PC-9 (cell line): ENCODE results near the gene TREX2.

ENCODE experiments used
- EZH2 ChIP-seq: fragments of 200-600 bp; sonication (generic); IDR thresholded peaks from 2 replicates; pipeline ENCODE4 v1.8.0; 2017; ENCODE audit warnings: antibody characterized with exemption, low read depth
- TF ChIP-seq, protein P1 (sequence below): fragments of 200-600 bp; sonication (generic); conservative IDR thresholded peaks from 2 replicates; pipeline ENCODE4 v1.6.1; 2017; ENCODE audit warnings: mixed run types, antibody characterized with exemption, mild to moderate bottlenecking, moderate library complexity

DNA sequence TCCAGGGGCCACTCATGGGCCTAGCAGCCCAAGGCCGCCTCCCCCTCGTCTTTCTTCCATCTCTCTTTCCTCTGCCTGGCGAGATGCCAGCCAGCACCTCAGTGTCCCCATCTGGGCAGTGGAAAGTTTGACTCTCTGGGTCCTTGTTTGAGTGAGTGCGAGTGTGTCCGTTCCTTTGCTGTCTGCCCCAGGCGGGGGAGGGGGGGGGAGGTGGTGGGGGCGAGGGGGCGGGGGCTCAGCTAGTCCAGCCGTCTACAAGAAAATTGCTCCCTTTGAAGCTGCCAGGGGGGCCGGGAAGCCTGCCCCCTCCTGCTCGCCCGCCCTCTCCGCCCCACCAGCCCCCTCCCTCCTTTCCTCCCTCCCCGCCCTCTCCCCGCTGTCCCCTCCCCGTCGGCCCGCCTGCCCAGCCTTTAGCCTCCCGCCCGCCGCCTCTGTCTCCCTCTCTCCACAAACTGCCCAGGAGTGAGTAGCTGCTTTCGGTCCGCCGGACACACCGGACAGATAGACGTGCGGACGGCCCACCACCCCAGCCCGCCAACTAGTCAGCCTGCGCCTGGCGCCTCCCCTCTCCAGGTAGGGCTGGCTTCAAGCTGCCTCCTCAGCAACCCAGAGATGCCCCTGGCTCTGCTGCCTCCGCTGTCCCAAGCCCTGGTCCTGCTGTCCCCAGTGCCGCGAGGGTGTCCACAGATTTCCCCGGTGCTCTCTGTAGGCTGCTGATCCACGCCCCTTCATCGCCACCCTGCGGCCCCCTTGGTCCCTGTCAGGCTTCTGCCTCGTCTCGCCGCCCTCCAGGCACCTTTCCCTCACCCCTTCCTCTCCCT is 48.9 kb upstream of the TREX2 start, which contains the start of gene BGN:
- TF ChIP-seq, protein P1, sequence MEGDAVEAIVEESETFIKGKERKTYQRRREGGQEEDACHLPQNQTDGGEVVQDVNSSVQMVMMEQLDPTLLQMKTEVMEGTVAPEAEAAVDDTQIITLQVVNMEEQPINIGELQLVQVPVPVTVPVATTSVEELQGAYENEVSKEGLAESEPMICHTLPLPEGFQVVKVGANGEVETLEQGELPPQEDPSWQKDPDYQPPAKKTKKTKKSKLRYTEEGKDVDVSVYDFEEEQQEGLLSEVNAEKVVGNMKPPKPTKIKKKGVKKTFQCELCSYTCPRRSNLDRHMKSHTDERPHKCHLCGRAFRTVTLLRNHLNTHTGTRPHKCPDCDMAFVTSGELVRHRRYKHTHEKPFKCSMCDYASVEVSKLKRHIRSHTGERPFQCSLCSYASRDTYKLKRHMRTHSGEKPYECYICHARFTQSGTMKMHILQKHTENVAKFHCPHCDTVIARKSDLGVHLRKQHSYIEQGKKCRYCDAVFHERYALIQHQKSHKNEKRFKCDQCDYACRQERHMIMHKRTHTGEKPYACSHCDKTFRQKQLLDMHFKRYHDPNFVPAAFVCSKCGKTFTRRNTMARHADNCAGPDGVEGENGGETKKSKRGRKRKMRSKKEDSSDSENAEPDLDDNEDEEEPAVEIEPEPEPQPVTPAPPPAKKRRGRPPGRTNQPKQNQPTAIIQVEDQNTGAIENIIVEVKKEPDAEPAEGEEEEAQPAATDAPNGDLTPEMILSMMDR = no peak
- no peak for TF ChIP-seq EZH2
